Measurements from ENCODE around the gene KCNMB2. TPM values are rescaled to one million over a fixed set of nuclear protein-coding genes. Genes with fewer than 3 reads are reported as not detected.

The KCNMB2 gene
- total RNA-seq, 6 donors from 2014 or later: 0.51 to 3.0 (median 1.1) TPM; not detected in 3

GRCh38 chr3:178519701-178520100 lies 16.5 kb upstream of the KCNMB2 start:
- DNase-seq (no peak), ATAC-seq (ENCODE audit: low FRiP score in 2 of 2) (no peak)
- TF ChIP-seq POLR2AphosphoS5 (IDR thresholded peaks at IDR 0.05): no peak
- TF ChIP-seq POLR2A (IDR thresholded peaks at IDR 0.05): no peak
- TF ChIP-seq EP300 (IDR thresholded peaks at IDR 0.05): no peak
- TF ChIP-seq, protein P1, sequence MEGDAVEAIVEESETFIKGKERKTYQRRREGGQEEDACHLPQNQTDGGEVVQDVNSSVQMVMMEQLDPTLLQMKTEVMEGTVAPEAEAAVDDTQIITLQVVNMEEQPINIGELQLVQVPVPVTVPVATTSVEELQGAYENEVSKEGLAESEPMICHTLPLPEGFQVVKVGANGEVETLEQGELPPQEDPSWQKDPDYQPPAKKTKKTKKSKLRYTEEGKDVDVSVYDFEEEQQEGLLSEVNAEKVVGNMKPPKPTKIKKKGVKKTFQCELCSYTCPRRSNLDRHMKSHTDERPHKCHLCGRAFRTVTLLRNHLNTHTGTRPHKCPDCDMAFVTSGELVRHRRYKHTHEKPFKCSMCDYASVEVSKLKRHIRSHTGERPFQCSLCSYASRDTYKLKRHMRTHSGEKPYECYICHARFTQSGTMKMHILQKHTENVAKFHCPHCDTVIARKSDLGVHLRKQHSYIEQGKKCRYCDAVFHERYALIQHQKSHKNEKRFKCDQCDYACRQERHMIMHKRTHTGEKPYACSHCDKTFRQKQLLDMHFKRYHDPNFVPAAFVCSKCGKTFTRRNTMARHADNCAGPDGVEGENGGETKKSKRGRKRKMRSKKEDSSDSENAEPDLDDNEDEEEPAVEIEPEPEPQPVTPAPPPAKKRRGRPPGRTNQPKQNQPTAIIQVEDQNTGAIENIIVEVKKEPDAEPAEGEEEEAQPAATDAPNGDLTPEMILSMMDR (IDR thresholded peaks at IDR 0.05): no peak
- no peak overlapping the region for H3K27ac ChIP-seq
- no peaks in the 10 kb centered on the region for H3K36me3 ChIP-seq
- no peak overlapping the region for H3K4me3 ChIP-seq
- no peaks in the 10 kb centered on the region for H3K27me3 ChIP-seq
- no peaks in the 10 kb centered on the region for H3K4me1 ChIP-seq
- no peaks in the 10 kb centered on the region for H3K9me3 ChIP-seq
- 94% methylated on average over 3 of the region's 3 CpGs for WGBS, 2 donors

DNA sequence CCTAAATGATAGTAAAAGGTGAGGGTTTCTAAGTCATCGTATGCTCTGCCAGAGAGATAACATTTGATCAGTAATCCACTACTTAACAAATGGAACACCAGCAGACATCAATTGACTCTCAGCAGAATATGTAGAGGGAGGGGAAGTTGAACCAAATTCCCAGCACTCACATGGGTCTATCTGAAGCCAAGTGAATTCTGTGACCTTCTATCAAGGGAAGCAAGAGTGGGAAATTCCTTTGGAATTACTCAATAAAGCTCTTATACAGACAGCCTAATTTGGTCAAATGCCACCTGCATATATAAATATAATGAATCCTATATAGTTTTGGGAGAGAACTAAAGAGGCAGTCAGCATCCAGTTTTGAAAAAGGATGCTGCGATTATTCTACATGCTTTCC lies 15.8 kb upstream of the KCNMB2 start:
- WGBS, 2 donors: 85 to 91% methylated on average over 2 of the region's 2 CpGs
- no peak for TF ChIP-seq POLR2A (IDR thresholded peaks at IDR 0.05)
- TF ChIP-seq, protein P1 (IDR thresholded peaks at IDR 0.05): no peak
- TF ChIP-seq POLR2AphosphoS5 (IDR thresholded peaks at IDR 0.05): no peak
- no peak for TF ChIP-seq EP300 (IDR thresholded peaks at IDR 0.05)

DNA sequence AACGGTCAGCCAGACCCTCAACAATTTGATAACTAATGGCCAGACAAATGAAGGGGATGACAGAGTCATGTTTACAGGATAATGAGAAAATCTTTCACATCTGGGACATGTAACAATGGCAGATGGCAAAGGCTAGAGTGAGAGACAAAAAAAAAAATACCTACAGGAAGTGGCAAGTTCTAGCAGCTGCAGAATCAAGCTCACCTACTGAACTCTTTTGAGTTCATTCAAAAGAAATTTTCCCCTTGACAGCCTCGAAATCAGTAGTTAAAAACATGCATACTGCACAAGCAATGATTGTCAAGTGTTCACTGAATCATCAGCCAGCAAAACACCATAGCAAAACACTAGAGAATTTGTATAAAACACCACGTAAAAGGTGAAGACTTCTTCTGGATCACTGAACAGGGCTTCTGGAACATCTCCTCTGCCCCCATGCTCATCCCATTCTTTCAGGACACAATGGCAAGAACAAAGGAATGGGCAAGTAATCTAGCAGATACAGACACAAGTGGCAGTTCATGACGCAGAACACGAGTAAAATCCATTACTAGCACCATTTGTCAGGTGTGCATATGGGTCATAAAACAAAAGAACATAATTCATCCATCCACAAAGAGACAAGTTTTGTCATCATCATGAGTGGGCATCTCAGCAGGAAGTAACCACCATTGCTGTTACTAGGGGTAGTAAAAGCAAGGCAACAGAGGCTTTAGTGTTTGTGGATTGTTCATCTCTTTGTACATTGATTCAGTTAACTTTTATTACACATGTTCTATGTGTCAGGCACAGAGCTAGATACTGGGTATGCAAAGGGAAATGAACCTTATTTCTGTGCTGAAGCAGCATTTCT lies 13.8 kb upstream of the KCNMB2 start:
- Histone ChIP-seq H3K27ac (no peak overlapping the region), H3K4me1 (no peaks in the 10 kb centered on the region), H3K9me3 (no peaks in the 10 kb centered on the region), H3K4me3 (no peak overlapping the region), H3K36me3 (no peaks in the 10 kb centered on the region), H3K27me3 (no peaks in the 10 kb centered on the region)
- peak in 1 of 4 donors; percentile 6 for TF ChIP-seq EP300 (IDR thresholded peaks at IDR 0.05)
- TF ChIP-seq, protein P1 (IDR thresholded peaks at IDR 0.05): no peak
- TF ChIP-seq POLR2AphosphoS5 (IDR thresholded peaks at IDR 0.05): no peak
- TF ChIP-seq POLR2A (IDR thresholded peaks at IDR 0.05): no peak
- WGBS, 2 donors: 77 to 85% methylated on average over 5 of the region's 5 CpGs
- no peak for ATAC-seq (ENCODE audit: low FRiP score in 2 of 2)
- DNase-seq: no peak

More for the DNA sequence above, 15.8 kb upstream of the KCNMB2 start:
- Histone ChIP-seq H3K36me3 (no peaks in the 10 kb centered on the region), H3K9me3 (no peaks in the 10 kb centered on the region), H3K4me3 (no peak overlapping the region), H3K27me3 (no peaks in the 10 kb centered on the region), H3K4me1 (no peaks in the 10 kb centered on the region), H3K27ac (no peak overlapping the region)
- ATAC-seq (ENCODE audit: low FRiP score in 2 of 2) (no peak), DNase-seq (no peak)

- Histone ChIP-seq H3K27me3 (no peaks in the 10 kb centered on the region), H3K36me3 (no peaks in the 10 kb centered on the region), H3K9me3 (no peaks in the 10 kb centered on the region), H3K4me3 (no peak overlapping the region), H3K27ac (no peak overlapping the region), H3K4me1 (no peaks in the 10 kb centered on the region)
- DNase-seq: no peak
- ATAC-seq (ENCODE audit: low FRiP score in 2 of 2): no peak
- WGBS, 2 donors: 26 to 27% methylated on average over 3 of the region's 3 CpGs
- TF ChIP-seq POLR2A (IDR thresholded peaks at IDR 0.05) (no peak), EP300 (IDR thresholded peaks at IDR 0.05) (no peak), POLR2AphosphoS5 (IDR thresholded peaks at IDR 0.05) (no peak)
- TF ChIP-seq, protein P1 (IDR thresholded peaks at IDR 0.05): no peak
Measured at GRCh38 chr3:178525251-178525650, 11.0 kb upstream of the KCNMB2 start.

GRCh38 chr3:178526291-178526690 lies 9.9 kb upstream of the KCNMB2 start:
- Histone ChIP-seq H3K27ac (no peak overlapping the region), H3K4me1 (no peaks in the 10 kb centered on the region), H3K4me3 (no peak overlapping the region), H3K27me3 (no peaks in the 10 kb centered on the region), H3K36me3 (no peaks in the 10 kb centered on the region), H3K9me3 (no peaks in the 10 kb centered on the region)
- ATAC-seq (ENCODE audit: low FRiP score in 2 of 2) (no peak), DNase-seq (no peak)
- WGBS, 2 donors: 86 to 88% methylated on average over 3 of the region's 3 CpGs
- TF ChIP-seq POLR2AphosphoS5 (IDR thresholded peaks at IDR 0.05): no peak
- TF ChIP-seq EP300 (IDR thresholded peaks at IDR 0.05): no peak
- TF ChIP-seq, protein P1 (IDR thresholded peaks at IDR 0.05): no peak
- TF ChIP-seq POLR2A (IDR thresholded peaks at IDR 0.05): no peak

Measured in upper lobe of left lung (tissue), 6 donors.